Esophagus squamous epithelium (tissue), 4 donors: ENCODE results near the gene STK10.

ENCODE experiments used
- POLR2A ChIP-seq, 4 donors: fragments of 450-650 bp; IDR thresholded peaks; one replicate each; pipeline ENCODE4 v1.6.1; 2017; ENCODE audit warnings: antibody characterized with exemption in 4 of 4, mild to moderate bottlenecking in 4 of 4, moderate library complexity in 3 of 4
- TF ChIP-seq, protein P1 (sequence below), 6 experiments: fragments of 450-650 bp in 4 of 6; fragments of 200-600 bp in 2 of 6; sonication (generic) in 2 of 6; IDR thresholded peaks; one replicate each; pipeline ENCODE4 v1.5.1; 2016 to 2019; ENCODE audit warnings: antibody characterized with exemption in 6 of 6, mild to moderate bottlenecking in 4 of 6, moderate library complexity in 4 of 6

GRCh38 chr5:172049226-172049796 is 138.7 kb downstream of the STK10 start:
- TF ChIP-seq, protein P1, sequence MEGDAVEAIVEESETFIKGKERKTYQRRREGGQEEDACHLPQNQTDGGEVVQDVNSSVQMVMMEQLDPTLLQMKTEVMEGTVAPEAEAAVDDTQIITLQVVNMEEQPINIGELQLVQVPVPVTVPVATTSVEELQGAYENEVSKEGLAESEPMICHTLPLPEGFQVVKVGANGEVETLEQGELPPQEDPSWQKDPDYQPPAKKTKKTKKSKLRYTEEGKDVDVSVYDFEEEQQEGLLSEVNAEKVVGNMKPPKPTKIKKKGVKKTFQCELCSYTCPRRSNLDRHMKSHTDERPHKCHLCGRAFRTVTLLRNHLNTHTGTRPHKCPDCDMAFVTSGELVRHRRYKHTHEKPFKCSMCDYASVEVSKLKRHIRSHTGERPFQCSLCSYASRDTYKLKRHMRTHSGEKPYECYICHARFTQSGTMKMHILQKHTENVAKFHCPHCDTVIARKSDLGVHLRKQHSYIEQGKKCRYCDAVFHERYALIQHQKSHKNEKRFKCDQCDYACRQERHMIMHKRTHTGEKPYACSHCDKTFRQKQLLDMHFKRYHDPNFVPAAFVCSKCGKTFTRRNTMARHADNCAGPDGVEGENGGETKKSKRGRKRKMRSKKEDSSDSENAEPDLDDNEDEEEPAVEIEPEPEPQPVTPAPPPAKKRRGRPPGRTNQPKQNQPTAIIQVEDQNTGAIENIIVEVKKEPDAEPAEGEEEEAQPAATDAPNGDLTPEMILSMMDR (IDR thresholded peaks at IDR 0.05) = no peak
- TF ChIP-seq POLR2A (IDR thresholded peaks at IDR 0.05) = no peak
